Spleen (tissue), 11 donors: ENCODE data around the gene SEMA5A. TPM values are rescaled to one million over a fixed set of nuclear protein-coding genes. Genes with fewer than 3 reads are reported as not detected.

Experiments used
- DNase-seq: peaks from one replicate; pipeline ENCODE4 v3.0.0-alpha.2; 2020
- H3K27ac ChIP-seq, 8 donors: fragments of 200-600 bp; sonication (generic) in 7 of 8; 1 replicate in 4 of 8; 2 replicates in 4 of 8; pipeline versions ENCODE4 v1.5.0 to v1.8.0; 2016 to 2021; ENCODE audit warnings: inconsistent platforms in 4 of 8, mild to moderate bottlenecking in 4 of 8, moderate library complexity in 1 of 8
- H3K27me3 ChIP-seq, 7 donors: fragments of 200-600 bp; sonication (generic) in 6 of 7; replicated peaks in 1 of 7; 1 replicate in 4 of 7; 2 replicates in 3 of 7; pipeline versions ENCODE4 v1.5.0 to v1.8.0; 2016 to 2021; ENCODE audit warnings: inconsistent platforms in 3 of 7, mild to moderate bottlenecking in 1 of 7
- H3K36me3 ChIP-seq, 6 donors: fragments of 200-600 bp; sonication (generic) in 5 of 6; 1 replicate in 4 of 6; 2 replicates in 2 of 6; pipeline versions ENCODE4 v1.5.0 to v1.8.0; 2016 to 2021; ENCODE audit warnings: inconsistent platforms in 2 of 6
- H3K4me1 ChIP-seq, 6 donors: fragments of 200-600 bp; sonication (generic) in 5 of 6; 1 replicate in 3 of 6; 2 replicates in 3 of 6; pipeline versions ENCODE4 v1.5.0 to v1.8.0; 2016 to 2021; ENCODE audit warnings: inconsistent platforms in 3 of 6
- H3K4me3 ChIP-seq, 8 donors: fragments of 200-600 bp; sonication (generic) in 7 of 8; 1 replicate in 4 of 8; 2 replicates in 4 of 8; pipeline versions ENCODE4 v1.5.0 to v1.8.0; 2016 to 2021; ENCODE audit warnings: inconsistent platforms in 4 of 8, mild to moderate bottlenecking in 4 of 8, moderate library complexity in 2 of 8
- H3K9me3 ChIP-seq, 8 donors: fragments of 200-600 bp; sonication (generic) in 7 of 8; 1 replicate in 4 of 8; 2 replicates in 4 of 8; pipeline versions ENCODE4 v1.5.0 to v1.8.0; 2016 to 2021; ENCODE audit warnings: inconsistent platforms in 4 of 8
- POLR2A ChIP-seq, 3 donors: fragments of 450-650 bp; IDR thresholded peaks; one replicate each; pipeline ENCODE4 v1.5.1; 2017; ENCODE audit warnings: antibody characterized with exemption in 3 of 3, mild to moderate bottlenecking in 1 of 3
- POLR2AphosphoS5 ChIP-seq, 3 donors: sonication (generic); formaldehyde crosslinking; IDR thresholded peaks; one replicate each; pipeline ENCODE4 v1.5.1; 2017; ENCODE audit warnings: antibody characterized with exemption in 3 of 3
- WGBS, 5 donors: extraction: QIAGEN DNeasy Blood & Tissue Kit in 3 of 5; methylation state at CpG; one replicate each; pipeline versions ENCODE4 v1.1.5 to v1.1.7; 2013 to 2018; 5-methylcytosine and 5-hydroxymethylcytosine counted together
- intact Hi-C: fragments of 100-400 bp; cut with DNase I; formaldehyde crosslinking; loops from one replicate; pipeline ENCODE4 v1.15.0; 2023; ENCODE audit warnings: low total_unique reads
- polyA plus RNA-seq, 3 donors: library from polyadenylated mRNA; stranded (reverse); fragments of 200-250 nt; gene quantifications; one replicate each; pipeline ENCODE4 v1.2.1, GENCODE V29; 2013
- total RNA-seq, 7 donors: library from RNA; depleted of rRNA in 3 of 7; stranded (reverse); fragments of >200 nt in 3 of 7; fragmentation: NEBNext Ultra II Directional in 4 of 7; extraction: Animal tissue kit (Norgen Biotek cat#: 25700) in 4 of 7; gene quantifications; one replicate each; pipeline versions ENCODE4 v1.1.0 to v1.2.1, GENCODE V29; 2016 to 2021
- TF ChIP-seq, protein P1 (sequence below), 11 experiments: fragments of 200-600 bp in 7 of 11; fragments of 450-650 bp in 4 of 11; sonication (generic) in 4 of 11; IDR thresholded peaks in 8 of 11; conservative IDR thresholded peaks in 3 of 11; 1 replicate in 7 of 11; 2 replicates in 4 of 11; pipeline versions ENCODE4 v1.4.0 to v1.8.0; 2016 to 2021; ENCODE audit warnings: antibody characterized with exemption in 11 of 11, inconsistent platforms in 4 of 11, mild to moderate bottlenecking in 1 of 11
- donor health status: healthy with polysubstance abuse.
- donor health status: DM: no; HTN: no; CAD: no; lungs with moderate emphysema.
- donor health status: DM: no; HTN: no; CAD: no.
- donor health status: Bipolar disorder and iron deficiency.
- donor health status: healthy.
- donor health status: DM: no; HTN: no; CAD: no.
- donor health status: DM: yes; HTN: yes; CAD: no.

The SEMA5A gene
- total and polyA plus RNA-seq, 10 donors: 1.4 to 30.9 (median 13.1) TPM

DNA sequence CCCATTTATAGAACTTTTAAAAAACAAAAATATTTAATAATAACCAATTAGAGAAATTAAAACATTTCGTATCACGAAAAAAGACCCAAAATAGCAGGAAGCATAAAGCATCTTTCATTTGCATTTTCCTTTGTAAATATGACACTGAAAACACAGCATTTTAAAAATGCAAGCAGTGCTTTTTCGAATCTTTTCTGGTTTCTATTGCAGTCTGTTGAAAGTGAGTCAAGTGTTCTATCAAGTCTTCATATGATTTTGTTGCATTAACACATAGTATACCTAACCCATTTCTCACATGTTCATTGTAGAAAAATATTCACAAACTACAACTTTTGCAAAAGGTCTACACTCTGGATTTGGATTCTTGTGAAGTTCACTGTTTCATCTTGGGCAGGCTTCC, 198.8 kb downstream of the SEMA5A start:
- H3K4me3 ChIP-seq: no peak overlapping the region
- intact Hi-C loops: no loop called here
- TF ChIP-seq POLR2AphosphoS5 (IDR thresholded peaks at IDR 0.05) (no peak), POLR2A (IDR thresholded peaks at IDR 0.05) (no peak)
- TF ChIP-seq, protein P1, sequence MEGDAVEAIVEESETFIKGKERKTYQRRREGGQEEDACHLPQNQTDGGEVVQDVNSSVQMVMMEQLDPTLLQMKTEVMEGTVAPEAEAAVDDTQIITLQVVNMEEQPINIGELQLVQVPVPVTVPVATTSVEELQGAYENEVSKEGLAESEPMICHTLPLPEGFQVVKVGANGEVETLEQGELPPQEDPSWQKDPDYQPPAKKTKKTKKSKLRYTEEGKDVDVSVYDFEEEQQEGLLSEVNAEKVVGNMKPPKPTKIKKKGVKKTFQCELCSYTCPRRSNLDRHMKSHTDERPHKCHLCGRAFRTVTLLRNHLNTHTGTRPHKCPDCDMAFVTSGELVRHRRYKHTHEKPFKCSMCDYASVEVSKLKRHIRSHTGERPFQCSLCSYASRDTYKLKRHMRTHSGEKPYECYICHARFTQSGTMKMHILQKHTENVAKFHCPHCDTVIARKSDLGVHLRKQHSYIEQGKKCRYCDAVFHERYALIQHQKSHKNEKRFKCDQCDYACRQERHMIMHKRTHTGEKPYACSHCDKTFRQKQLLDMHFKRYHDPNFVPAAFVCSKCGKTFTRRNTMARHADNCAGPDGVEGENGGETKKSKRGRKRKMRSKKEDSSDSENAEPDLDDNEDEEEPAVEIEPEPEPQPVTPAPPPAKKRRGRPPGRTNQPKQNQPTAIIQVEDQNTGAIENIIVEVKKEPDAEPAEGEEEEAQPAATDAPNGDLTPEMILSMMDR (IDR thresholded peaks at IDR 0.05 in 8 of 11, conservative IDR thresholded peaks at IDR 0.05 in 3 of 11): no peak
- H3K36me3 ChIP-seq: no peaks in the 10 kb centered on the region
- no peaks in the 10 kb centered on the region for H3K27me3 ChIP-seq
- H3K9me3 ChIP-seq: peaks cover 0 to 7% (median 0%) of the 10 kb centered on the region in 8 donors
- H3K4me1 ChIP-seq: no peaks in the 10 kb centered on the region
- no peak for DNase-seq
- WGBS, 5 donors: 79 to 89% (median 81%) methylated on average over 3 of the region's 3 CpGs
- no peak overlapping the region for H3K27ac ChIP-seq

DNA sequence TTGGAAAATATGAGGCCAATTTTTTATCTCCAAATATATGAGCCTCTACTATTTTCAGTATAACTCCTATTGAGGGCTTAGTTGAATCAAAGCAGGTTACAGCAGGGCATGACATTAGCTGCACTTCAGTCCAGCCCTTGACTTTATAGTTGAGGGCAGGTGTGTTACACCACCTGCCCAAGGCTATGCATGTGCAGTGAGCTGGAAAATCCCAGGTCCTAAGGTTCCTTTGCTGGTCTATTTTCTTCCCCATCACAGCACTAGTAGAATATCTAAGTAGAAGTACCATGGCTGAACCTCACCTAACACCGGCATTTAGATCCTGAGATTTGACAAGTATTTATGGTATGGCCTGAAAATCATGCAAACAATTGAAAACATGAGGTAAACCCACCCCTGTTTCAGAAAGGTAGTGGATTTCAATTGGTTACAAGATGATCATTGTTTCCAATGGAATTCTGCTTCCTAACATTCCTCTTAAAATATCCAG, 201.1 kb downstream of the SEMA5A start:
- no peak for DNase-seq
- Histone ChIP-seq H3K4me3 (no peak overlapping the region), H3K9me3 (peaks cover 0 to 7% (median 0%) of the 10 kb centered on the region in 8 donors), H3K27me3 (no peaks in the 10 kb centered on the region), H3K27ac (no peak overlapping the region), H3K4me1 (no peaks in the 10 kb centered on the region), H3K36me3 (no peaks in the 10 kb centered on the region)
- intact Hi-C loops: no loop called here
- WGBS, 5 donors: 67 to 95% (median 88%) methylated on average over 1 of the region's 1 CpG
- TF ChIP-seq, protein P1 (IDR thresholded peaks at IDR 0.05 in 8 of 11, conservative IDR thresholded peaks at IDR 0.05 in 3 of 11): no peak
- TF ChIP-seq POLR2A (IDR thresholded peaks at IDR 0.05) (no peak), POLR2AphosphoS5 (IDR thresholded peaks at IDR 0.05) (no peak)

DNA sequence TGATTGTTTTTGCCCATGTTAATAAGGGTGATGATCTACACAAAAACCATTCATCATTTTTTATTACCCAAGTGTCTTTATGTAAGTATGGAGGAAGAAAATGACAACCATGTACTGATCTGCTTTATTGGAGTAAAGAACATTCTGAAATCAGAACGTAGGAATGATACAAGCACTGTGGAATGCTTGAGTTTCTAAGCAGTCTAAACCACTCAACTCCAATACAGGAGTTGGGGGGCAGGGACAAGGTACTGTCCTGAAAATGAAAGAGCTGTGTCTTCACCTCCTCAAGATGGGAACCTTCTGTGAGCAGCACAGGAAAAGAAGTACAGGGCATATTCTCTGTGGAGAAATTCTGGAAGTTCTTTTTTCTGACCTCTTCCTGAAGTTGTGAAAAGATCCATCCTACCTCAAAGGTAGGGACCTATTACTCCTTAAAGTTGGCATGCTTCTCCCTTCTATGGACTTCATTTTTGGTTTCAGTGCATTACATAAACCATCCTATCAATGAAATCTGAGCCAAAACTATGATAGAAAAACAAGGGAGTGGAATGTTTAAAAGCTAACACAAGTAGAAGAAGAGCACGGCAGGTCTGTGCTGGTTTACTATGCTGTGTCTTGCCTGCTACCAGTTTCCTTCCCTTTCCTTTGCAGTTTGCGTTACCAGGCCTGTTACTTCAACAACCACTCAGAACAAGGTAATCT, 202.6 kb downstream of the SEMA5A start:
- H3K4me3 ChIP-seq: no peak overlapping the region
- intact Hi-C loops: no loop called here
- TF ChIP-seq POLR2A (IDR thresholded peaks at IDR 0.05) (no peak), POLR2AphosphoS5 (IDR thresholded peaks at IDR 0.05) (no peak)
- TF ChIP-seq, protein P1 (IDR thresholded peaks at IDR 0.05 in 8 of 11, conservative IDR thresholded peaks at IDR 0.05 in 3 of 11): no peak
- WGBS, 5 donors: 34 to 49% (median 47%) methylated on average over 3 of the region's 3 CpGs
- peaks cover 0 to 7% (median 0%) of the 10 kb centered on the region in 8 donors for H3K9me3 ChIP-seq
- H3K36me3 ChIP-seq: no peaks in the 10 kb centered on the region
- DNase-seq: no peak
- H3K4me1 ChIP-seq: no peaks in the 10 kb centered on the region
- H3K27me3 ChIP-seq: no peaks in the 10 kb centered on the region
- H3K27ac ChIP-seq: no peak overlapping the region

DNA sequence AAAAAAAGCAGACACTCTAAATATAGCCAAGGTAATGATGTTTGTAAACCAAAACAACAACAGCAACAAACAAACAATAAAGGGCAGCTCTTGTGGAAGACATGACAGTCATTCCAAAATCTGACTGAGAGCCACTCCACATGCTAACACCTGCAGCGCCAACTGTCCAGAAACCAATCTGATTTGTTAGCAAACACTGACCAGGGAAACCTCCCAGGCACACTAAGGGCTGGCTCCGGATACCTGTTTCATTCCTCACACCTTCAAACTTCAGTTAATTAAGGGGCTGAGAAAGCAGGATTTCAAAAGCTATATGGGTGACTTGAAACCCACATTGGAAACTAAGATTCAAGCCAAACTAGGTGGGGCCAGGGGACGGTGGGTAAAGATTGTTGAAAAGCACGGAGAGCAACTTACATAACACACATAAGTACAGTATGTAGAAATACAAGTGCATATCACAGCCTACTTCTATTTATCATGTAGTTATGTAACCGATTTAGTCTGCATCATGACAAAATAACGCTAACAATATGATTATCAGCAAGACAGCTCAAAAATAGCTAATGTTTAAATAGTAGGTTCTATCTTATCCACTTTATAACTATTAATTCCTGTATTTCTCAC, 203.6 kb downstream of the SEMA5A start:
- Histone ChIP-seq H3K27me3 (no peaks in the 10 kb centered on the region), H3K4me3 (no peak overlapping the region), H3K9me3 (peaks cover 0 to 7% (median 0%) of the 10 kb centered on the region in 8 donors), H3K4me1 (no peaks in the 10 kb centered on the region), H3K27ac (no peak overlapping the region), H3K36me3 (no peaks in the 10 kb centered on the region)
- DNase-seq: no peak
- intact Hi-C loops: no loop called here
- TF ChIP-seq POLR2A (IDR thresholded peaks at IDR 0.05) (no peak), POLR2AphosphoS5 (IDR thresholded peaks at IDR 0.05) (no peak)
- TF ChIP-seq, protein P1 (IDR thresholded peaks at IDR 0.05 in 8 of 11, conservative IDR thresholded peaks at IDR 0.05 in 3 of 11): no peak
- WGBS, 5 donors: 76 to 90% (median 82%) methylated on average over 6 of the region's 6 CpGs
